IMR-90 (cell line): ENCODE data around the gene PIP5K1B. TPM values are rescaled to one million over a fixed set of nuclear protein-coding genes. Genes with fewer than 3 reads are reported as not detected.

Experiments used
- ATAC-seq: fragments of 200-7000 bp; cut with Tn5 transposase; 2 replicates; pipeline ENCODE4 v1.9.1; 2020; ENCODE audit warnings: low read depth, mild to moderate bottlenecking, moderate library complexity
- BruUV-seq: library from RNA; stranded (reverse); fragments of 400-500 nt; replicated peaks from 2 replicates; lab custom pipeline; 2021; lab: Mats Ljungman, UMichigan
- CTCF ChIA-PET: fragments of 300-600 bp; formaldehyde crosslinking; extraction: SDS; loops from one replicate; lab custom pipeline; 2021; ENCODE audit warnings: antibody characterized with exemption; lab: Yijun Ruan, JAX
- POLR2A ChIA-PET: fragments of 300-600 bp; sonication (Branson Sonifier 250); formaldehyde crosslinking; loops from one replicate; lab custom pipeline; 2022; ENCODE audit warnings: antibody characterized with exemption; ENCODE audit not compliant: unreplicated experiment; lab: Charles Lee
- DNase-seq: peaks from one replicate; pipeline ENCODE4 v3.0.0; 2013
- H2AFZ ChIP-seq: replicated peaks from 2 replicates; pipeline ENCODE3; 2013; ENCODE audit warnings: low read length, mild to moderate bottlenecking; ENCODE audit not compliant: poor library complexity
- H2AK5ac ChIP-seq: 2 replicates; pipeline ENCODE4 v1.6.1; 2013; ENCODE audit warnings: low read depth, low read length, inconsistent platforms
- H2AK9ac ChIP-seq: replicated peaks from 2 replicates; pipeline ENCODE3; 2013; ENCODE audit warnings: mild to moderate bottlenecking, low read depth, low read length, moderate library complexity; ENCODE audit not compliant: poor library complexity
- H2BK120ac ChIP-seq: 2 replicates; pipeline ENCODE4 v1.6.1; 2013; ENCODE audit warnings: low read depth, low read length, inconsistent platforms
- H2BK15ac ChIP-seq: 3 replicates; pipeline ENCODE4 v1.6.1; 2013; ENCODE audit warnings: low read depth, low read length, inconsistent platforms
- H2BK20ac ChIP-seq: 2 replicates; pipeline ENCODE4 v1.6.1; 2013; ENCODE audit warnings: low read depth, mild to moderate bottlenecking, inconsistent platforms, low read length, moderate library complexity
- H2BK5ac ChIP-seq: 2 replicates; pipeline ENCODE4 v1.6.1; 2013; ENCODE audit warnings: mild to moderate bottlenecking, low read depth, low read length, inconsistent platforms; ENCODE audit not compliant: poor library complexity, severe bottlenecking
- H3K14ac ChIP-seq: replicated peaks from 2 replicates; pipeline ENCODE4 v1.6.1; 2013; ENCODE audit warnings: low read depth, low read length, inconsistent platforms
- H3K18ac ChIP-seq: 2 replicates; pipeline ENCODE4 v1.6.1; 2013; ENCODE audit warnings: low read depth, low read length, control low read depth
- H3K23ac ChIP-seq: 2 replicates; pipeline ENCODE4 v1.6.1; 2013; ENCODE audit warnings: low read depth, low read length, inconsistent platforms
- H3K27ac ChIP-seq: 2 replicates; pipeline ENCODE4 v1.5.1; 2013; ENCODE audit warnings: mild to moderate bottlenecking, control low read depth, low read length; ENCODE audit not compliant: insufficient read depth
- H3K27me3 ChIP-seq: 2 replicates; pipeline ENCODE4 v1.6.1; 2013; ENCODE audit warnings: low read length; ENCODE audit not compliant: control insufficient read depth, insufficient read depth
- H3K36me3 ChIP-seq: 2 replicates; pipeline ENCODE4 v1.6.1; 2013; ENCODE audit warnings: low read length, mixed read lengths; ENCODE audit not compliant: control insufficient read depth, insufficient read depth
- H3K4ac ChIP-seq: 2 replicates; pipeline ENCODE4 v1.6.1; 2013; ENCODE audit warnings: low read depth, low read length, inconsistent platforms
- H3K4me1 ChIP-seq: 2 replicates; pipeline ENCODE4 v1.6.1; 2013; ENCODE audit warnings: low read length, mixed read lengths; ENCODE audit not compliant: control insufficient read depth, insufficient read depth
- H3K4me2 ChIP-seq: 2 replicates; pipeline ENCODE4 v1.6.1; 2013; ENCODE audit warnings: low read depth, mild to moderate bottlenecking, control low read depth, low read length, moderate library complexity
- H3K4me3 ChIP-seq: 2 replicates; pipeline ENCODE4 v1.5.1; 2013; ENCODE audit warnings: low read depth, mild to moderate bottlenecking, control low read depth, low read length, moderate library complexity; ENCODE audit not compliant: insufficient read depth
- H3K56ac ChIP-seq: 2 replicates; pipeline ENCODE4 v1.6.1; 2013; ENCODE audit warnings: low read length, inconsistent platforms; ENCODE audit not compliant: insufficient read depth; ENCODE audit errors: extremely low read depth
- H3K79me1 ChIP-seq, 2 experiments: 2 replicates each; pipeline ENCODE4 v1.6.1; 2013; ENCODE audit warnings: low read length in 2 of 2, inconsistent platforms in 1 of 2, low read depth in 1 of 2
- H3K9ac ChIP-seq: 2 replicates; pipeline ENCODE4 v1.6.1; 2013; ENCODE audit warnings: low read depth, low read length, control low read depth
- H3K9me1 ChIP-seq: 2 replicates; pipeline ENCODE4 v1.6.1; 2013; ENCODE audit warnings: low read length, inconsistent platforms; ENCODE audit not compliant: insufficient read depth
- H3K9me3 ChIP-seq: 2 replicates; pipeline ENCODE4 v1.6.1; 2013; ENCODE audit warnings: low read length; ENCODE audit not compliant: control insufficient read depth, insufficient read depth
- H4K20me1 ChIP-seq: 2 replicates; pipeline ENCODE4 v1.6.1; 2013; ENCODE audit warnings: low read length, inconsistent platforms; ENCODE audit not compliant: insufficient read depth
- H4K5ac ChIP-seq: 2 replicates; pipeline ENCODE4 v1.6.1; 2013; ENCODE audit warnings: mild to moderate bottlenecking, low read depth, low read length, control low read depth
- H4K8ac ChIP-seq, 2 experiments: 2 replicates each; pipeline ENCODE4 v1.6.1; 2013; ENCODE audit warnings: low read depth in 2 of 2, low read length in 2 of 2, control low read depth in 1 of 2, inconsistent platforms in 1 of 2
- H4K91ac ChIP-seq: 2 replicates; pipeline ENCODE4 v1.6.1; 2013; ENCODE audit warnings: low read depth, low read length, inconsistent platforms; ENCODE audit not compliant: insufficient read depth
- BHLHE40 ChIP-seq: fragments of 150-350 bp; IDR thresholded peaks from 2 replicates; pipeline ENCODE4 v1.6.1; 2016; ENCODE audit warnings: mild to moderate bottlenecking, low read depth, low read length
- CEBPB ChIP-seq: IDR thresholded peaks from 2 replicates; pipeline ENCODE4 v1.6.1; 2012; ENCODE audit warnings: low read depth, low read length, improper control_type of control experiment
- CHD1 ChIP-seq: IDR thresholded peaks from 2 replicates; pipeline ENCODE4 v1.6.1; 2012; ENCODE audit warnings: low read depth, low read length, improper control_type of control experiment
- FOS ChIP-seq: fragments of 150-350 bp; IDR thresholded peaks from 2 replicates; pipeline ENCODE4 v1.6.1; 2016; ENCODE audit warnings: low read depth, low read length
- MAFK ChIP-seq: IDR thresholded peaks from 2 replicates; pipeline ENCODE4 v1.6.1; 2012; ENCODE audit warnings: low read depth, low read length, improper control_type of control experiment
- MAZ ChIP-seq: IDR thresholded peaks from 2 replicates; pipeline ENCODE4 v1.6.1; 2012; ENCODE audit warnings: low read depth, mild to moderate bottlenecking, low read length, improper control_type of control experiment, moderate library complexity, borderline replicate concordance
- MXI1 ChIP-seq: IDR thresholded peaks from 2 replicates; pipeline ENCODE4 v1.6.1; 2012; ENCODE audit warnings: low read depth, mild to moderate bottlenecking, low read length, moderate library complexity, borderline replicate concordance
- NFE2L2 ChIP-seq: fragments of 150-350 bp; IDR thresholded peaks from 2 replicates; pipeline ENCODE4 v1.6.1; 2016; ENCODE audit warnings: low read depth, mild to moderate bottlenecking, low read length
- POLR2A ChIP-seq: IDR thresholded peaks from 2 replicates; pipeline ENCODE4 v1.6.1; 2012; ENCODE audit warnings: mild to moderate bottlenecking, low read depth, low read length
- RAD21 ChIP-seq: IDR thresholded peaks from 2 replicates; pipeline ENCODE4 v1.6.1; 2012; ENCODE audit warnings: low read length, improper control_type of control experiment
- RCOR1 ChIP-seq: IDR thresholded peaks from 2 replicates; pipeline ENCODE4 v1.6.1; 2012; ENCODE audit warnings: mild to moderate bottlenecking, low read length, improper control_type of control experiment; ENCODE audit not compliant: insufficient replicate concordance
- RFX5 ChIP-seq: IDR thresholded peaks from 2 replicates; pipeline ENCODE4 v1.8.0; 2012; ENCODE audit warnings: low read depth, mild to moderate bottlenecking, low read length, moderate library complexity
- SMC3 ChIP-seq: fragments of 150-350 bp; IDR thresholded peaks from 2 replicates; pipeline ENCODE4 v1.6.1; 2016; ENCODE audit warnings: low read depth, mild to moderate bottlenecking, antibody characterized with exemption, low read length, moderate library complexity
- WGBS, 2 experiments: methylation state at CpG; one replicate each; pipeline versions ENCODE4 v1.1.5 to v1.1.7; 2013; ENCODE audit warnings: missing lambda C conversion rate in 2 of 2; ENCODE audit not compliant: insufficient read length in 1 of 2; ENCODE audit errors: extremely low coverage in 2 of 2; 5-methylcytosine and 5-hydroxymethylcytosine counted together
- dilution Hi-C: fragments of 300-500 bp; cut with HindIII; formaldehyde crosslinking; loops from one replicate; pipeline ENCODE4 v1.14.3; 2018; ENCODE audit warnings: low sequenced_read_pairs; ENCODE audit not compliant: unreplicated experiment
- in situ Hi-C: fragments of 300-500 bp; cut with MboI; formaldehyde crosslinking; loops from 3 replicates; pipeline ENCODE4 v1.14.3; 2019; ENCODE audit warnings: low sequenced_read_pairs, inconsistent platforms, mixed read lengths
- intact Hi-C: fragments of 100-400 bp; cut with micrococcal nuclease; formaldehyde crosslinking; loops from 2 replicates; pipeline ENCODE4 v1.10.0; 2022
- polyA plus RNA-seq, 3 experiments: library from polyadenylated mRNA; depleted of rRNA; stranded (reverse); fragments of >200 nt; gene quantifications; 2 replicates each; pipeline ENCODE4 v1.2.3, GENCODE V29; 2012; ENCODE audit warnings: low replicate concordance in 1 of 3
- total RNA-seq: library from RNA; depleted of rRNA; stranded (reverse); fragments of >200 nt; gene quantifications from 2 replicates; pipeline ENCODE4 v1.2.3, GENCODE V29; 2012
- TF ChIP-seq, protein P1 (sequence below): fragments of 150-350 bp; IDR thresholded peaks from 2 replicates; pipeline ENCODE4 v1.6.1; 2016; ENCODE audit warnings: low read depth, mild to moderate bottlenecking, low read length, moderate library complexity, borderline replicate concordance
- TF ChIP-seq, protein P2 (sequence below): fragments of 150-350 bp; IDR thresholded peaks from 2 replicates; pipeline ENCODE4 v1.6.1; 2017; ENCODE audit warnings: mild to moderate bottlenecking, antibody characterized with exemption, low read length, low read depth
- TF ChIP-seq, protein P3 (sequence below): conservative IDR thresholded peaks from 2 replicates; pipeline ENCODE4 v1.5.1; 2012; ENCODE audit warnings: mild to moderate bottlenecking, low read depth, low read length, improper control_type of control experiment

Gene PIP5K1B
- total and polyA plus RNA-seq, 2 of the 4 experiments (the other 2 are of a cell fraction): not detected

DNA sequence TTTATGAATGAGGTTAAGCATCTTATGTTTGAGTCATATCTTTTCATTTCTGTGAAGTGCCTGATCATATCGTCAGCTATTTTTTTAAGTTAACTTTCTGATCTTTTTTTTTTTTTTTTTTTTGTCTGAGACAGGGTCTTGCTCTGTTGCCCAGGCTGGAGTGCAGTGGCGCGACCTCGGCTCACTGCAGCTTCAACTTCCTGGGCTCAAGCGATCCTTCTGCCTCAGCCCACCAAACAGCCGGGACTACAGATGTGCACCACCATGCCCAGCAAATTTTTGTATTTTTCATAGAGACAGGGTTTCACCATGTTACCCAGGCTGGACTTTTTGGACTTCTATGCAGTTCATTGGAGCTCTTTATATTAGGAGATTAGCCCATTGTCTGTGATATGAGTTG lies 168.1 kb downstream of the PIP5K1B start:
- Histone ChIP-seq H3K9me3 (no peaks in the 10 kb centered on the region), H4K5ac (no peak overlapping the region), H3K14ac (no peak overlapping the region), H3K56ac (no peak overlapping the region), H4K20me1 (no peaks in the 10 kb centered on the region), H4K91ac (no peak overlapping the region), H2BK20ac (no peak overlapping the region), H3K79me1 (no peaks in the 10 kb centered on the region), H3K23ac (no peak overlapping the region), H3K4me1 (no peaks in the 10 kb centered on the region), H3K27me3 (no peaks in the 10 kb centered on the region; the same call in 1 of the 2 replicates), H3K4me3 (no peak overlapping the region), H3K9me1 (no peaks in the 10 kb centered on the region), H3K27ac (no peak overlapping the region), H2BK120ac (no peak overlapping the region), H2BK5ac (no peak overlapping the region), H3K4ac (no peak overlapping the region), H3K4me2 (no peak overlapping the region), H3K9ac (no peak overlapping the region), H2AK5ac (no peak overlapping the region), H3K18ac (no peak overlapping the region), H3K36me3 (no peaks in the 10 kb centered on the region), H4K8ac (no peak overlapping the region), H2BK15ac (no peak overlapping the region), H2AFZ (no peak overlapping the region), H2AK9ac (no peak overlapping the region)
- intact Hi-C loops (no loop called here), in situ Hi-C loops (no loop called here), dilution Hi-C loops (no loop called here)
- TF ChIP-seq, protein P1, sequence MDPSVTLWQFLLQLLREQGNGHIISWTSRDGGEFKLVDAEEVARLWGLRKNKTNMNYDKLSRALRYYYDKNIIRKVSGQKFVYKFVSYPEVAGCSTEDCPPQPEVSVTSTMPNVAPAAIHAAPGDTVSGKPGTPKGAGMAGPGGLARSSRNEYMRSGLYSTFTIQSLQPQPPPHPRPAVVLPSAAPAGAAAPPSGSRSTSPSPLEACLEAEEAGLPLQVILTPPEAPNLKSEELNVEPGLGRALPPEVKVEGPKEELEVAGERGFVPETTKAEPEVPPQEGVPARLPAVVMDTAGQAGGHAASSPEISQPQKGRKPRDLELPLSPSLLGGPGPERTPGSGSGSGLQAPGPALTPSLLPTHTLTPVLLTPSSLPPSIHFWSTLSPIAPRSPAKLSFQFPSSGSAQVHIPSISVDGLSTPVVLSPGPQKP: no peak
- TF ChIP-seq, protein P2, sequence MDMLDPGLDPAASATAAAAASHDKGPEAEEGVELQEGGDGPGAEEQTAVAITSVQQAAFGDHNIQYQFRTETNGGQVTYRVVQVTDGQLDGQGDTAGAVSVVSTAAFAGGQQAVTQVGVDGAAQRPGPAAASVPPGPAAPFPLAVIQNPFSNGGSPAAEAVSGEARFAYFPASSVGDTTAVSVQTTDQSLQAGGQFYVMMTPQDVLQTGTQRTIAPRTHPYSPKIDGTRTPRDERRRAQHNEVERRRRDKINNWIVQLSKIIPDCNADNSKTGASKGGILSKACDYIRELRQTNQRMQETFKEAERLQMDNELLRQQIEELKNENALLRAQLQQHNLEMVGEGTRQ: no peak
- TF ChIP-seq NFE2L2 (no peak), CHD1 (no peak), MXI1 (no peak), SMC3 (no peak), POLR2A (no peak), MAFK (no peak), RCOR1 (no peak), BHLHE40 (no peak), FOS (no peak), RAD21 (no peak), MAZ (no peak), RFX5 (no peak), CEBPB (no peak)
- TF ChIP-seq, protein P3, sequence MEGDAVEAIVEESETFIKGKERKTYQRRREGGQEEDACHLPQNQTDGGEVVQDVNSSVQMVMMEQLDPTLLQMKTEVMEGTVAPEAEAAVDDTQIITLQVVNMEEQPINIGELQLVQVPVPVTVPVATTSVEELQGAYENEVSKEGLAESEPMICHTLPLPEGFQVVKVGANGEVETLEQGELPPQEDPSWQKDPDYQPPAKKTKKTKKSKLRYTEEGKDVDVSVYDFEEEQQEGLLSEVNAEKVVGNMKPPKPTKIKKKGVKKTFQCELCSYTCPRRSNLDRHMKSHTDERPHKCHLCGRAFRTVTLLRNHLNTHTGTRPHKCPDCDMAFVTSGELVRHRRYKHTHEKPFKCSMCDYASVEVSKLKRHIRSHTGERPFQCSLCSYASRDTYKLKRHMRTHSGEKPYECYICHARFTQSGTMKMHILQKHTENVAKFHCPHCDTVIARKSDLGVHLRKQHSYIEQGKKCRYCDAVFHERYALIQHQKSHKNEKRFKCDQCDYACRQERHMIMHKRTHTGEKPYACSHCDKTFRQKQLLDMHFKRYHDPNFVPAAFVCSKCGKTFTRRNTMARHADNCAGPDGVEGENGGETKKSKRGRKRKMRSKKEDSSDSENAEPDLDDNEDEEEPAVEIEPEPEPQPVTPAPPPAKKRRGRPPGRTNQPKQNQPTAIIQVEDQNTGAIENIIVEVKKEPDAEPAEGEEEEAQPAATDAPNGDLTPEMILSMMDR: no peak
- no TSS peak for BruUV-seq
- no peak for ATAC-seq
- whole genome bisulfite sequencing, 2 experiments: no CpG with 5 or more reads among the region's 6 CpGs
- CTCF ChIA-PET: no interaction called here
- no peak for DNase-seq
- POLR2A ChIA-PET: no interaction called here
